HG03064 (cell line): Measurements from ENCODE around the gene MAN2B1.
"Not testable (repeated sequence)": the region's sequence is repeated elsewhere in the genome, so short reads cannot be mapped to it uniquely, and the experiment has no call there.

Experiments used
- ATAC-seq: cut with Tn5 transposase; IDR thresholded peaks from one replicate; pipeline ENCODE4 v1.9.1; 2021; ENCODE audit warnings: low read depth; ENCODE audit not compliant: unreplicated experiment

The MAN2B1 gene

GRCh38 chr19:12664406-12665280 is 1.9 kb downstream of the MAN2B1 start:
- no peak for ATAC-seq

- ATAC-seq = no peak
Observed at GRCh38 chr19:12660980-12661379, 5.6 kb downstream of the MAN2B1 start.

GRCh38 chr19:12657966-12658365 is 8.6 kb downstream of the MAN2B1 start:
- ATAC-seq = no peak

GRCh38 chr19:12656899-12657571 is 9.5 kb downstream of the MAN2B1 start:
- ATAC-seq = no peak

GRCh38 chr19:12655546-12655945 is 11.0 kb downstream of the MAN2B1 start:
- ATAC-seq = no peak

- no peak for ATAC-seq
Observed at GRCh38 chr19:12652219-12652618, 14.3 kb downstream of the MAN2B1 start.

- no peak for ATAC-seq
Observed at GRCh38 chr19:12649941-12650340, 16.6 kb downstream of the MAN2B1 start.

GRCh38 chr19:12648088-12648487 is 18.5 kb downstream of the MAN2B1 start:
- no peak for ATAC-seq

GRCh38 chr19:12647490-12648071 is 19.0 kb downstream of the MAN2B1 start:
- ATAC-seq = no peak

- ATAC-seq = no peak
Observed at GRCh38 chr19:12647047-12647446, 19.5 kb downstream of the MAN2B1 start.

- no peak for ATAC-seq
Observed at GRCh38 chr19:12646551-12646950, 20.0 kb downstream of the MAN2B1 start.

GRCh38 chr19:12643716-12644115 is 22.8 kb downstream of the MAN2B1 start:
- not testable (repeated sequence) for ATAC-seq

- no peak for ATAC-seq
Observed at GRCh38 chr19:12642506-12642905, 24.0 kb downstream of the MAN2B1 start.

GRCh38 chr19:12641456-12641855 is 25.1 kb downstream of the MAN2B1 start:
- no peak for ATAC-seq

GRCh38 chr19:12639901-12640613 is 26.5 kb downstream of the MAN2B1 start:
- ATAC-seq = no peak

GRCh38 chr19:12638611-12639182 is 27.8 kb downstream of the MAN2B1 start:
- no peak for ATAC-seq

- ATAC-seq = no peak
Observed at GRCh38 chr19:12636631-12637030, 29.9 kb downstream of the MAN2B1 start.

- no peak for ATAC-seq
Observed at GRCh38 chr19:12629215-12629614, 37.3 kb downstream of the MAN2B1 start.

GRCh38 chr19:12628040-12629022 is 38.2 kb downstream of the MAN2B1 start:
- ATAC-seq = no peak
